C1 segment of cervical spinal cord (tissue), 14 donors: ENCODE measurements around the gene VAX1.
"Not testable (repeated sequence)": the region's sequence is repeated elsewhere in the genome, so short reads cannot be mapped to it uniquely, and the experiment has no call there.

Experiments used
- DNase-seq, 14 donors: peaks; one replicate each; lab custom pipeline; 2025; lab: John Stamatoyannopoulos, UW

Gene VAX1, protein sequence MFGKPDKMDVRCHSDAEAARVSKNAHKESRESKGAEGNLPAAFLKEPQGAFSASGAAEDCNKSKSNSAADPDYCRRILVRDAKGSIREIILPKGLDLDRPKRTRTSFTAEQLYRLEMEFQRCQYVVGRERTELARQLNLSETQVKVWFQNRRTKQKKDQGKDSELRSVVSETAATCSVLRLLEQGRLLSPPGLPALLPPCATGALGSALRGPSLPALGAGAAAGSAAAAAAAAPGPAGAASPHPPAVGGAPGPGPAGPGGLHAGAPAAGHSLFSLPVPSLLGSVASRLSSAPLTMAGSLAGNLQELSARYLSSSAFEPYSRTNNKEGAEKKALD

DNA sequence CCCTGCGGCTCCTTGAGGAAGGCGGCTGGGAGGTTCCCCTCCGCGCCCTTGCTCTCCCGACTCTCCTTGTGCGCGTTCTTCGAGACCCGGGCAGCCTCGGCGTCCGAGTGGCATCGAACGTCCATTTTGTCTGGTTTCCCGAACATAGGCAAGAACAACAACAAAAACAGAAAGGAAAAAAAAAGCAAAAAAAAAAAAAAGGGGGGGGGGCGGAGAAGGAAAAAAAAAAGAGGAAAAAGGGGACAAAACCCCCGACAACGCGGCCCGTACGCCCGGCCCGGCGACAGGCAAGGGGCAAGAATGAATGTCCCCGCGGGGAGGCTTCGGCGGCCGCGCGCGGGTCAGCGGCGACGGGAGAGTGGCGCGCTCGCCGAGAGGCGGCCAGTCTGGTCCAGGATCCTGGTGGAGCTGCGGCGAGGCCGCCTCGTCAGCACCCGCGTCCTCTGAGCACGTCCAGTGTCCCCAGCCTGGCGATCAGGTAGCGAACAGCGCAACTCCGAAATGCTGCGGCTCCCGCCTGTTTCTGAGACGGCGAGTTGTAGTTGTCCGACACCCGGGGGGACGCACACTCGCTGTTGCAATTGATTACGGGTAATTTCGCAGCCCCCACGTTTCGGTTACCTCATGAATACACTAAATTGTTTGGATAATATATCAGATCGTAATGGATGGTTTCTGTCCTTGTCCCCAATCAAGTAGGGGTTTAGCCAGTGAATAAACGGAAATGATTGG, at the start of gene VAX1:
TSS of gene VAX1 (minus strand) at position 360 of the 732 bp plus-strand sequence. CDS start at position 146, 214 bp downstream.
- no peak for DNase-seq

DNA sequence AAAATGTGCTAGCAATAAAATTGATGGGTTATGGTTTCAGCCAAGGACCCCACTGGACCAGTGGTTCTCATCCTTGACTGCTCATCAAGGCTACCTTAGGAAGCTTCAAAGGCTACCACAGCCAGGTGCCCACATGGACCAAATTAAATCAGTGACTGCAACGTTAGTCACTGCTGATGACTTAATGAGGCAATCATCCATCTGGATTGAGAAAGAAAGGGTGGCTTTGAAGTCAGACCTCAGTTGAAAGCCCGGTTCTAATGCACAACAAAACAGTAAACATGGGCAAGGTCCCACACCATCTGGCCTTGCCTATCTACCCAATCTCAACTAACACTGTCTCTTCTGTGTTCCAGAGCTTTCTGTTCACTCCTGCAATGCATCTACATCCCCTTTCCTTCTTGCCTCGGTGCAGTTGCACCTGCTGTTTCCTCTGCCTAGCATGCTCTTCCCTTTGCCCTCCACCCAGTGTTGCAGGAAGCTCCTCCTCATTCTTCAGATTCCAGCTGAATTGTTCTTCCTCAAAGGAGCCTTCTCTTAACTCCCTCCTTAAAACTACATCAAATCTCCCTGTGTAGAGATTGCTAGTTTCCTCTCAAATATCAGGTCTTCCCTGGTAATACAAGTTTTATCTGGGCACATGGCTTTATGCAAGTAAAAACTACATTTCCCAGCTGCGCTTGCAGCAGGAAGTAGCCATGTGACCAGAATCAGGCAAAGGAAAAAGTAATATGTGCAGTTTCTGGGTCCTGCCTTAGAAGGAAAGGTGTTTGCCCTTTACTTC, 49.0 kb upstream of the VAX1 start:
- no peak for DNase-seq

DNA sequence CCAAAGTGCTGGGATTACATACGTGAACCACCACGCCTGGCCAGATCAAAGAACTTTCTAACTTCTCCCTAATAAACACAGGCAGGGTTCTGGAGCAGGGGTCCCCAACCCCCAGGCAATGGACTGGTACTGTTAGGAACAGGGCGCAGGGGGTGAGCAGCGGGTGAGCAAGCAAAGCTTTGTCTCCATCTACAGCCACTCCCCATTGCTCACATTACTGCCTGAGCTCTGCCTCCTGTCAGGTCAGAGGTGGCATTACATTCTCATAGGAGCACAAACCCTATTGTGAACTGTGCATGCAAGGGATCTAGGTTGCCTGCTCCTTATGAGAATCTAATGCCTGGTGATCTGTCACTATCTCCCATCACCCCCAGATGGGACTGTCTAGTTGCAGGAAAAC, 47.7 kb upstream of the VAX1 start:
- DNase-seq = not testable (repeated sequence)

DNA sequence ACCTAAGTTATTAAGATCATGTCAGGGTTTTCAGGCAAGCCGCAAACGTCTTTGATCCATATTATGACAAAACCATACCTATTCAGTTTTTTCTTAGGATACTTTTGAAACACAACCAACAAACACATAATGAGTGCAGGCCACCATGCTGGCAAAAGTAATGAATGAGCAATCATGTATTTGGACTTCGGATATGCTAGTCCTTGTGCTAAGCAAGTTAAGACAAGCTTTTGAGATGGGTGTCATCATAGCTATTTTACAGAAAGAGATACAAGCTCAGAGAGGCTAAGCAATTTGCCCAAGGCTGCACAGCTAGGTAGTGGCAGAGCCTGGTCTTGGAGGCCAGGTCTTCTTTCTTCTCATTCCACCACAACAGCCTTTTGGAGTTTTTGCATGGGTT, 46.8 kb upstream of the VAX1 start:
- no peak for DNase-seq

DNA sequence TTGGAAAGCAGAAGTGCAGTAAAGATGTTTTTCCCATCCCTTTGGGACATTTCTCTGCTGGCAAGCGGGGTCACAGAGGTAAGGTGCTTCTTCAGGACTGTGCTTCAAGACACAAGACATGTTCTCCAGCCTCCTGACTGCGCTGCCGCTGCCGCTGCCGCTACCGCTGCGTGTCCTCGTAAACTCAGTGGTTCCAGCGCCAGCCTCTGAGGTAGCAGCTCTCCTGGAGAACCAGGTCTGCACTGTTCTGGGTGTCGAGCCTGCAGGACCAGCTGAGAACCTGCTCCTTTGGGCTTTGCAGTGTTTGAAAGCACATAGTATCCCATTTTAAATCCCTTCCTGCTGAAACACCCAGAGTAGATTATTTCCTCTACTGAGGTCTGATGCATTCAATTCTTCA, 46.2 kb upstream of the VAX1 start:
- no peak for DNase-seq

DNA sequence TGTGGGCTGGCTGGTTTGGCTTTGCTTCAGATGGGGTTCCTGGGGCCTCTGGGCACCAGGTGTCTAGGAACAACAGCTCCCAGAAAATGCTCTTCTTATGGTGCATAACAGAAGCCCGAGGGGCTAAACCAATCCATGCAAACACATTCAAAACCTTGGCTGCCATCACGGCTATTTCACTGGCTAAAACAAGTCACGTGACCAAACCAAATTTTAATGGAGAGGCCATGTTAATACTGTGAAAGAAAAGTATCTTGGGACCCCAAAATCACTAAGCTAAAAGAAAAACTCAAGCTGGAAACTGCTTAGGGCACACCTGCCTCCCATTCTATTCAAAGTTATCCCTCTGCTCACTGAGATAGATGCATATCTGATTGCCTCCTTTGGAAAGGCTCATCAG, 40.1 kb upstream of the VAX1 start:
- DNase-seq = no peak

DNA sequence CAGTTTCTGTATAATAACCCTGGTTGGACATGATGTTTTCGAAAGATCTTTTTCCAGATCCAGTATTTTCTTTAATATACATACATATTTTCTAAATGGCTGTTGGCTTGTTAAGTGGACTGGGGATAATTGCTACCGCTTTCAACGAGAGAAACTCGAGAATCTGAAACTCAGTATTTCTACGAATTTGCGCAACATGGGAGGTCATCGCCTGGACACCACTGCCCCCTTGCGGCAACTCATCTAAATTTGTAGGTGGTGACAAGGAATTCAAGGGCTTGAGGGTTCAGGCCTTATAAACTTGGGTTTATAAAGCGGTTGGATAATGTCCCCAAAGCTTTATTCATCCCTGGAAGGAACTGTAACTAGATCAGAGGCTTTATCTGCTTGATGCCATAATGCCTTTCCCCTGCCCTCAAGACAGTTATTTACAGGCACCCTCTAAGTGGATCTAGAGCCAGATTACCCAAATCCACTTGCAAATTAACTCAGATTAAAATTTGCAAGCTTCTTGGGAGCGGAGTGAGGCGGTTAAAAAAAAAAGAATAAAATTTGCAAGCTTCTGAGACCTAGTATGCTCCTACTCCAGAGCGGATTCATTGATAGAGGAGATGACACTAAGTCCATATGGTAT, 37.9 kb upstream of the VAX1 start:
- peak in 12 of 14 donors; percentile 14 to 63 (median 55) for DNase-seq

DNA sequence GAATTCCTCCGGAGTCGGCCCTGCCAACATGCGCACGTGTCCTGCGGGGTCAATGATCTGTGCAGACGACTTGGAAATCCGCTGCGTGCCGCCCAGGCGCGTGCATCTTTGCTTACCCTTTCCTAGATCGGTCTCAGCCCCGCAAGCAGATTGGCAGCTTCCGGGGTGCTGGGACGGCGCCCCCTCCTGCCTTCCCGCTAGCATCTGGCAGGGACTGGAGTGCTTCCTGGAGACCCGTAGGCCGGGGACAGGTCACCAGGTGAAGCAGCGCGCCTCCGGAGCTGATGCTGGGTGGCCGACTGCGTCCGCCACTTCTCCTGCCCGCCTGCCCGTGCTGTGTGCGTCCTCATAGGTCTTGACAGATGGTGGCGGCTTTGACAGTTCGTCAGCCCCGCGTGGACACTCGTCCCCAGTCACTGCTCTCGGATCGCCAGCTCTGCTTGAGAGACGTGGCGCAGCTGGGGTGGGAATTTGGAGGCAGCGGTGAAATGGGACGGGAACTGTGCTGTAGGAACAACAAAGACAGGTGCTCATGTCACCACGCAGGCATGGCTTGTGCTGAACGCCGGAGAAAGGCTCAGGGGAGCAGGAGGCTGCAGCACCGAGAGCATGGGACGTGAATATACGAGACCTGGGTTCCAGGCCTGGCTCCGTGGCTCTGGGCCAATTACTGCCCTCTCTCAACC, 37.3 kb upstream of the VAX1 start:
- peak in 10 of 14 donors; percentile 7 to 60 (median 53) for DNase-seq

DNA sequence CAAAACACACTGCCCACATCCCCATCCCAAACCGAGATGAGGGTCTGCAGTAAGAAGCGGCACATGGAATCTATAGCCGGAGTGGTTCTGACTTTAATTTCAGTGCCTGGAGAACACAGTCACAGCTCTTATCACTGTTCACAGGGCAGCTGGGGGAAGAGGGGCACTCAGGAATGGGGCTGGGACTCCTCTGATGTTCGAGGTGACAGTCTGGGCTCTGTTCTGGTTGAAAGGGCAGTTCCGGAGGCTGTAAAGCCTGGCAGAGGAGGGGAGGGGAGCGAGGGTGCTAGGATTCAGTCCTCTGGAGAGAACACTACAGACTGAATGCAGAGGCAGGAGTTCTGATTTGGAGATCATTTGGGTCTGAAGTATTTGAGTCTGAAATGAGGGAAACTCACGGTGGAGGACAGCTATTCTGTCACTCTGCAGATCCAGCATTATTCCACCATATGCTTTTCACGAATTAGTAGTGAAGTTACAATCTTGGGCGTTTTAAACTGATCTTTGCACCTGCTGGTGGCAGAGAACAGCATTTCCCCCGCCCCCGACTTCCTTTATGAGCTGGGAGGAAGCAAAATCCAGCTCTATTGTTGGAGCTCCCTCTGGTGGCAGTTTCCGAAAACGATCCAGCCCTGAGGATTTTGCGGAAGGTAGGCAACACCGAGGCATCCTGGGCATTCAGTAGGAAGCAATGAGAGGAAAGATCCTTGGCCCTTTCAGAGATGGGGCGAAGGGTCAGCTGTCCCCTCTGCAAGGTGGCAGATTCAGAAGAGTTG, 36.6 kb upstream of the VAX1 start:
- DNase-seq = peak in 13 of 14 donors; percentile 7 to 79 (median 62)

DNA sequence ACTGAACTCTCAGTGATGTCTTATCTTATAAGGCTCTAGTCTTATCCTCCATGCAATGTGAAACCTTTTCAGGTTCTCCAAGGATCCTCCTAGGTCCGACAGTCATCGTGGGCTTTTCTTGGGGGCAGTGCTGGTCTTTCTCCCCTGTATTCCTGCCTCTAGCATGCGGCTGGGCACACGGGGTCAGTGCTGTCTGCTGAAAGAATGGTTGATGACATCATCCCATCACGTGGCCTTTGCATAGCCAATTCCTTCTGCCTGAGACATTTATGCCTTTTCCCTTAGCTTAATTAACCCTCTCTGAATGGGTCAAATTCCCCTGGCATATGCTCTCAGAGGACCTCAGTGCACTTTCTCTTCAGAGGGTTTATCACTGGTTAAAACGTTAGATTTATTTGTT, 32.2 kb upstream of the VAX1 start:
- DNase-seq = no peak

DNA sequence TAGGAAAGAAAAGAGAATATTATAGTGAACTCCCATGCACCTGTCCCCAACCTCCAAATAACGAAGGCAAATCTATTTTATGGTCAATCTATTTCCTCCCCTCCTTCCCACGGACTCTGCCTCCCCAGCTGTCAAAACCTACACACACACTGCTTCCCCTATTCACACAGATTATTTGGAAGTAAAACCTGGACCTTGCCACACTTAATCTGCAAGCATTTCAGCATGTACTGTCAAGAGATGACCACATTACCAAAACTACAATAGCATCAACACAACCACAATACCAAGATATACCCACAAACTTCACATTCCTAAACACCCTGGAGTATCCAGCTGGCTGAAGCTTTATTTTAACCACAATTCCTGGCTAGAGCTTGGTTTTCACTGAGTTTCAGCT, 31.4 kb upstream of the VAX1 start:
- no peak for DNase-seq

DNA sequence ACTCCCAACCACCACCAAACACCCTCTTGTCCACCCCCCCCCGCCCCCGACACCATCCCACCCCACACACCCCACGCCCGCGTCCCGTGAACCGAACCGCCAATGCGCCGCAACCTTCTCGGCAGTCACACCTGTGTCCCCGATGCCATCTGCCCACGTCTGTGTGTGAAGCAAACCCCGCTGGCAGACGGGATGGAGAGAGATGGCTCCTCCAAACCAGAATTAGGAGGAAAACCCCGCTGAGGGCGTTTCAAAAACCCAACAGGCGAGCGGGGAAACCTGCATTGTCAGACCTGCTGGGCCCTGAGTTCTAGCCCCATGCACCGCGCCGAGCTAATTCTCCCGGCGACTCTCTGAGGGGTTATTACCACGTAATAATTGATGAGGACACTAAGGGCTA, 30.7 kb upstream of the VAX1 start:
- DNase-seq = no peak

DNA sequence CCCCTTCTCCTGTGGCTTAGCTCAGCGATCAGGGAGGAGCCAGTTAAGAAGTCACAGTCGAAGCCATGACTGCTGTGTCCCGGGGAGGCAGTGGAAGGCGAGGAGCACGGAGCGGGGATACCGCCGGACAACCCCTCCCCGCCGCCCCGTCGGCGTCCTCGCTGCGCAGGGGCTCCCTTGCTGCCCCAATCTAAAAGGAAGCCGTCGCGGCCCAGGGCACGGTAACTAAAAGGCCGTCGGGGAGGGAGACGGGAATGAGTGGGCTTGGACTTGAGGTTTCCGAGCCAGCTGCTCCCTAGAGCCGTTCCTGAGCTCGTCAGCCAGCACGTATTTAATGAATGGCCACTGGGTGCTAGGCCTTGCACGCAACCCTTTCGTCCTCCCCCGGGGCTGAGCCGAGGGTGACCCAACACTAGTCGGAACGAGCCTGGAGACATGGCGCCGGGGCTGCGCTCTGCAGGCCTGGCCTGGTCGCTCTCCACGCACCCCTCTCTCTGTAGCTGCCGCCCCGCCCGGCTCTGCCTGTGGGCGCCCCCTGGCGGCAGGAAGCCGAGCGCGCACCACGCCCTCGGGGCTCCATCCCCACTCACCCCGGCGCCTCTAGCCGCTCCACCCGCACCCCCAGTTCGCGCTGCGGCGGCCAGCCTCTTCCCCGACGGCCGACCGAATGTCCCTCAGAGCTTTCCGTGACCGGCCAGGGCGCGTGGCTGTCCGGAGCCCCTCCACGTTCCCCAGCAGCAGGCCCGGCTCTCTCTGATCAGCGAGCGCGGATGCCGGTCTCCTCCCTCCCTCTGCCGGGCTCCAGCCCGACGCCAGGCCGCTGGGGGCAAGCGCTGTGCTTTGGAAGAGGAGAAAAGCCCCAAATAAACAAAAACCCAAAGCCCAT, 30.0 kb upstream of the VAX1 start:
- DNase-seq = peak in 13 of 14 donors; percentile 7 to 75 (median 21)

DNA sequence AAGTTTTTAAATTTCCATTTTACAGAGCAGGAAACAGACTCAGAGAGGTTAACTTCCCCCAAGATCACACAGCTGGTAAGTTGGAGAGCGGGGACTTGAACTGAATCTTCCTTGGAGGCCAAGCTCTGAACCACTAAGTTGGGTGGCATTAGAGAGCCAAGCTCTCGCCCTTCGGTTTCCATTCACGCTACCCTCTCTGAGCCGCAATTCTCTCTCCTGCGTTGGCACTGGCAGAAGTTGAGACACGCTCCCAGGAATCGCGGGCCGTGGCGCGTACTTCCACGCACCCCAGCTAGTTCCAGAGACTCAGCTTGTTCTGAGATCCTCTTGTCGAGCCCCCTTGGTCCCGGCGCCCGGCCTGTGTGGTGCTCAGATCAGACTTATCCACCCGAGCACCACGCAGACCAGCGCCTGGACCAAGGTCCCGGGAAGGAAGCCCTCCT, 29.3 kb upstream of the VAX1 start:
- no peak for DNase-seq

DNA sequence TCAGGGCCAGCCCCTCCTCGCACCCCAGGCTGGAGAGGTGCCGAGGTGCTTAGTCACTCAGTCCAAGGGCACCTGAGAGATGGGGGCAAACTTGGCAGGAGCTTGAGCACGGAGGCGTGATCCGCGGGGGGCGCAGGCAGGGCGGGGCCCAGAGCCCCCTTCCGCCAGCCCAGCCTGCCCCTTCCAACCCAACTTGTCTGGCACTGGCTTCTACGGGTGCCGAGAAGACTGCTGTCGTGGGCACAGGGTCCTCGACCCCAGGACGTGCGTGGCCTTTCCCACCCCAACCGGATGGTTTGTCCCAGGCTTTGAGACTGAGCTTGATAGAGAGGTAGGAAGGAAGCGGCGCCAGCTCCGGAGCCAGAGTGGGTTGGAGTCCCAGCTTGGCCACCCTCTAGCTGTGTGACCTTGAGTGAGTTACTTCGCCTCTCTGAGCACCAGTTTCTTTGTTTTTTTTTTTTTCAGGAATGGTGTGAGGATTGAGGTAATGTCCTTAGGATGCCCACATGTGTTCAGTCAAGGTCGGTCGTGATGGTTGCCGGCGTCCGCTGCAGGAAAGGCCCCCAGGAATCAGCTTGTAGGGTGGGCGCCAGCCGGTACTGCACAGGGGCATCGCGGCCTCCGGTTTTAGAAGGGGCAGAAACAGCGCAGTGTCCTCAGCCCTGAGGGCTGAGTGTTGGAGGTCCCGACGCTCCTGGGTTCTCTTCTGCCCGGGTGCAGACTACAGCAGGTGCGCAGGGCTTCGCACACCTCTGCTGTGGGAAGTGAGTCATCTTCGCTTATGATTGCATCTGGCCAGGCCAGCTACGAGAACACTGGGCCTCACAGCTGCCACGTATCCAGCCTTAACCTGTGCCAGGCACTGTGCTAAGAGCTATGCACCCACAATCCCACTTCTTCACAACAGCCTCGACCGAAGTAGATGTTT, 28.6 kb upstream of the VAX1 start:
- no peak for DNase-seq

DNA sequence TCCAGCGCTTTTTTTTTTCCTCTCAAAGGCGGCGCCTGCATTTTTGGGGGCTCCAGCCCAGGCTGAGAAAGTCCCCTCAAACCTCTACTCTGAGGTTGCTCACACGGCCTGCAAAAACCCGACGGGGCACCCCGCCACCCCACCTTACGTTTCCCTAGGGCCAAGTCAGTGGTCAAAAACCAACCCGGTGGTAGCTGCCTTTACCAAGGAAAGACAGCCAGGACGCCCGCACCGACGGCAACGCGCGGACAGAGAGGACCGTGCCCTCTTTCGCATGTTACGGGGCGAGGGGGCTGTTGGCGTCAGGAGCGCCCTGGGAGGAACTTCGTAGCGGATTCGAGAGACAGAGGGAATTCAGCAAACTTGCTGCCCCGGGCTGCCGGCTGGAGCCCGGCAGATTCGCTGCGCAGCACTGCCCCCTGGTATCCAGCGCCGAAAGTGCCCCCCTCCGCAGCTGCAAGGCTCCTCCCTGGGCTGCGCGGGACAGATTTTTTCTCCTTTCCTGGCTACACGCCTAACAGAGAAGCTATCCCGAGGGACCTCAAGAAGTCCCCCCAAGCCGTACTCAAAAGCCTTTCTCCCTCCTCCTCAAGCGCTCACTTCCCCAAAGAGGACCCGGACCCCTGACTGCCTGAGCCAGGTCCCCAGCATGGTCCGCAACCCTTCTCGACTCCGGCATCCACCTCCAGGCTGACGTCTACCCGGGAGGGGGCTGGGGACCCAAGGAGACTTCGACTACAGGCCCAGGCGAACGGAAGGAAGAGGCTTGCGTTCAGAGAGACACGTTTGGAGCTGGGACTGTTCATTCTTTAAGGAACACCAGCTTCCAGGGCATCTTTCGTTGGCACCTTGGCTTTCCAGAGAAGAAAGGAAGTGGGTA, 27.7 kb upstream of the VAX1 start:
- DNase-seq = peak in 8 of 14 donors; percentile 15 to 46 (median 34)
